NCI-H1436 (cell line): ENCODE results near the gene GPR87.

Source experiments
- DNase-seq: peaks from one replicate; lab custom pipeline; 2025; lab: John Stamatoyannopoulos, UW

The GPR87 gene

GRCh38 chr3:151282921-151283320 lies 33.7 kb downstream of the GPR87 start:
- peak; percentile 50 for DNase-seq

GRCh38 chr3:151281671-151282324 lies 34.8 kb downstream of the GPR87 start:
- no peak for DNase-seq

GRCh38 chr3:151278230-151278629 lies 38.4 kb downstream of the GPR87 start, which contains the start of gene P2RY14:
TSS of gene P2RY14 (minus strand) at chr3:151278542. CDS start at chr3:151214316, 64,226 bp downstream.
- DNase-seq, result no peak

- DNase-seq, result no peak
Measured at GRCh38 chr3:151276687-151277042, 40.0 kb downstream of the GPR87 start.

GRCh38 chr3:151276038-151276686 lies 40.5 kb downstream of the GPR87 start:
- no peak for DNase-seq

- no peak for DNase-seq
Measured at GRCh38 chr3:151275091-151275490, 41.5 kb downstream of the GPR87 start.

- DNase-seq, result no peak
Measured at GRCh38 chr3:151269631-151270030, 47.0 kb downstream of the GPR87 start.

GRCh38 chr3:151268267-151269235 lies 48.1 kb downstream of the GPR87 start:
- DNase-seq, result no peak

- no peak for DNase-seq
Measured at GRCh38 chr3:151267066-151267465, 49.6 kb downstream of the GPR87 start.

- peak; percentile 27 for DNase-seq
Measured at GRCh38 chr3:151265866-151266265, 50.8 kb downstream of the GPR87 start.

- DNase-seq, result no peak
Measured at GRCh38 chr3:151265166-151265565, 51.5 kb downstream of the GPR87 start.

GRCh38 chr3:151264605-151265004 lies 52.0 kb downstream of the GPR87 start:
- no peak for DNase-seq

- no peak for DNase-seq
Measured at GRCh38 chr3:151262871-151263525, 53.6 kb downstream of the GPR87 start.

GRCh38 chr3:151259664-151260063 lies 57.0 kb downstream of the GPR87 start:
- DNase-seq, result no peak

GRCh38 chr3:151256749-151257148 lies 59.9 kb downstream of the GPR87 start:
- DNase-seq, result no peak

- no peak for DNase-seq
Measured at GRCh38 chr3:151248772-151249337, 67.8 kb downstream of the GPR87 start.
